Measurements from ENCODE around the gene ANAPC2.

DNA sequence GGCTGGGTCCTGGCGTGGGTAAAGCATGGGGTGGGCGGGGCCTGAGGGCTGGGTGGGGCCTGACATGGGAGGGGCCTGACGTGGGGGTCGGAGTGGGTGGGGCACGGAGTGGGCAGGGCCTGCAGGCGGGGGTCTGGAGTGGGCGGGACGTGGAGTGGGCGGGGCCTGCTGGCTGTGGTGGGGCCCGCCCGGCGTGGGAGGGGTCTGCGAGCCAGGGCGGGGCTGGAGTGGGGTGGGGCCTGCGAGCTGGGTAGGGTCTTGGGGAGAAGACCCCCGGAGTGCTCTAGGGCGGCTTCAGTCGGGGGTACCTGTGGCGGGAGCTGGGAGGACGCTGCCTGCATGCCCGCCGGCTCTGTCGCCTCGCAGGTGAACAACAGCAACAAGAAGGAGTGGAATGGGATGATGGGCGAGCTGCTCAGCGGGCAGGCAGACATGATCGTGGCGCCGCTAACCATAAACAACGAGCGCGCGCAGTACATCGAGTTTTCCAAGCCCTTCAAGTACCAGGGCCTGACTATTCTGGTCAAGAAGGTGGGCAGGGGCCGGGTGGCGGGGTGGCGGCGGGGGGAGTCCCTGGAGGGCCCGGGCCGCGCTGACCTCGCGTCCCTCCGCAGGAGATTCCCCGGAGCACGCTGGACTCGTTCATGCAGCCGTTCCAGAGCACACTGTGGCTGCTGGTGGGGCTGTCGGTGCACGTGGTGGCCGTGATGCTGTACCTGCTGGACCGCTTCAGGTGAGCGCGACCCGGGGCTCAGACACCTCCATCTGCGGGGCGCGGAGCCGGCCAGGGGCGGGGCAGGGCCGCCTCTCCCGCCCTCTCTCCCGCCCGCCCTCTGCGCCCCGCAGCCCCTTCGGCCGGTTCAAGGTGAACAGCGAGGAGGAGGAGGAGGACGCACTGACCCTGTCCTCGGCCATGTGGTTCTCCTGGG is 26.5 kb downstream of the ANAPC2 start:
- TF ChIP-seq CTCF (IDR thresholded peaks at IDR 0.05) (no peak), POLR2A (IDR thresholded peaks at IDR 0.05; ENCODE audit: low read depth) (no peak), POLR2AphosphoS5 (IDR thresholded peaks at IDR 0.05) (no peak)

Measured in esophagus muscularis mucosa (tissue), 3 donors.